Measurements from ENCODE around the gene MEF2C. TPM values are rescaled to one million over a fixed set of nuclear protein-coding genes. Genes with fewer than 3 reads are reported as not detected.

The MEF2C gene
- 4.7 and 11.2 TPM in 2 replicates for total RNA-seq

GRCh38 chr5:88883059-88883835 is at the start of gene MEF2C:
Gene MEF2C (minus strand): TSS chr5:88883184. CDS start chr5:88823788, 59,396 bp downstream.

